GM18499 (cell line): ENCODE data around the gene PSMC3IP.
"Not testable (repeated sequence)": the region's sequence is repeated elsewhere in the genome, so short reads cannot be mapped to it uniquely, and the experiment has no call there.

Experiments used
- ATAC-seq: cut with Tn5 transposase; IDR thresholded peaks from one replicate; pipeline ENCODE4 v1.9.1; 2021; ENCODE audit warnings: moderate number of reproducible peaks; ENCODE audit not compliant: insufficient read depth, unreplicated experiment

PSMC3IP gene

DNA sequence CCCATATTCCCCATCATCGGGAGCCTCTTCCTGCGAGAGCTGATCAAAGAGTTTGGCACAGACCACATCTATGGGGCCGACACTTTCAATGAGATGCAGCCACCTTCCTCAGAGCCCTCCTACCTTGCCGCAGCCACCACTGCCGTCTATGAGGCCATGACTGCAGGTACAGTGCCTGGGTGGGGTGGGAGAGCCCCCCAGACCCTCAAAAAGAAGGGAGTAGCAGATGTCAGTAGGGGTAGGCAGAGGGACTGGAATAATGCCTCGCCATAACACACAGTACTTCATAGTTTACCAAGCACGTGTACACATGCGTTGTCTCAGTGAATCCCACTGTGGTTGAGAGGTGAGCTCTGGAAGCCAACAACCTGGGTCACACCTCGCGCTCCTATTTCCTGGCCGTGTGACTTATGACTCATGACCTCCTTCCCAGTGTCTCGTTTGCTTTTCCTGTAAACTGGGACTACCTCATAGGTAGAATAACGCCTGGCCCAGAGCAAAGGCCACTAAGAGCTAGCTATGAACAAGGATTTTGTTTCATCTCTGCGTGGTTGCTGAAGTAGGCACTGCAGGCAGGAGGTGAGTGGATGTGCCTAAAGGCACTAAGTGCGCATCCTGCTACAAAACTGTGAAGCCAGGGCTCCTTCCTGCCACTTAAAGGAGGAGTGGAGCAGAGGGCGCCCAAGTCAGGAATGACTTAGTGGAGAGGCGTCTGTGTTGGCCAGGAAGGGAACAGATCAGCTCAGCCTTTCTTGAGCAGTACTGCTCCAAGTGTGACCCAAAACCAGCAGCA is 36.3 kb downstream of the PSMC3IP start:
- no peak for ATAC-seq

- not testable (repeated sequence) for ATAC-seq
These were observed 37.0 kb downstream of the PSMC3IP start for GRCh38 chr17:42540558-42540957.

- ATAC-seq = no peak
These were observed 39.0 kb downstream of the PSMC3IP start for GRCh38 chr17:42538482-42538881.

DNA sequence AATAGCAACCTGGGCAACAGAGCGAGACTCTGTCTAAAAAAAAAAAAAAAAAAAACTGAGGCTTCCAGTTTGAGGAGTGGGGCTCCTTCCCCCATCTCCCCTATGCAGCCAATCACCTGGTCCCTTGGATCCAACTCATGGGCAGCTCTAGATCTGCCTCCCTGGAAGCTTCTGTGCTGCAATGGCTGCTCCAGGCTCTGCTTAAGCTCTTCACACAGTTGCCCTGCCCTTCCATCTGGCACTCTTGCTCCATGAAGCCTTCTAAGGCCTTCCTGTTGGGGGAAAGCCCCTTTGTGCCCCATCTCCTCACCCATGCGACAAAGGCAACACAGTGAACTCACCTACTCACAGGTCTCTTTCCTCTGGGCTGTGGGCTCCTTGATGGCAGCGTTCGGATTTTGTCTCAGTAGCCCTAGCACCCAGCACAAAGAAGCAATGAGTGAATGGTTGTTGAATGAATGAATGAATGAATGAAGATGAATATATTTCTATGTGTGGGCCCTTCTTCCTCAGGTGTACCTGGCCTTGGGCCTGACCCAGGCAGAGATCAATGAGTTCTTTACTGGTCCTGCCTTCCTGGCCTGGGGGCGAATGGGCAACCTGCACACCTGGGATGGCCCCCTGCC is 39.6 kb downstream of the PSMC3IP start:
- ATAC-seq = no peak

GRCh38 chr17:42537156-42537805 is 40.2 kb downstream of the PSMC3IP start:
- ATAC-seq = no peak

- ATAC-seq = no peak
These were observed 41.0 kb downstream of the PSMC3IP start for GRCh38 chr17:42536372-42537155.

- no peak for ATAC-seq
These were observed 41.5 kb downstream of the PSMC3IP start, which contains the start of gene NAGLU for GRCh38 chr17:42536048-42536371. Gene NAGLU (plus strand): TSS chr17:42536241. CDS start chr17:42536273, 32 bp downstream.

DNA sequence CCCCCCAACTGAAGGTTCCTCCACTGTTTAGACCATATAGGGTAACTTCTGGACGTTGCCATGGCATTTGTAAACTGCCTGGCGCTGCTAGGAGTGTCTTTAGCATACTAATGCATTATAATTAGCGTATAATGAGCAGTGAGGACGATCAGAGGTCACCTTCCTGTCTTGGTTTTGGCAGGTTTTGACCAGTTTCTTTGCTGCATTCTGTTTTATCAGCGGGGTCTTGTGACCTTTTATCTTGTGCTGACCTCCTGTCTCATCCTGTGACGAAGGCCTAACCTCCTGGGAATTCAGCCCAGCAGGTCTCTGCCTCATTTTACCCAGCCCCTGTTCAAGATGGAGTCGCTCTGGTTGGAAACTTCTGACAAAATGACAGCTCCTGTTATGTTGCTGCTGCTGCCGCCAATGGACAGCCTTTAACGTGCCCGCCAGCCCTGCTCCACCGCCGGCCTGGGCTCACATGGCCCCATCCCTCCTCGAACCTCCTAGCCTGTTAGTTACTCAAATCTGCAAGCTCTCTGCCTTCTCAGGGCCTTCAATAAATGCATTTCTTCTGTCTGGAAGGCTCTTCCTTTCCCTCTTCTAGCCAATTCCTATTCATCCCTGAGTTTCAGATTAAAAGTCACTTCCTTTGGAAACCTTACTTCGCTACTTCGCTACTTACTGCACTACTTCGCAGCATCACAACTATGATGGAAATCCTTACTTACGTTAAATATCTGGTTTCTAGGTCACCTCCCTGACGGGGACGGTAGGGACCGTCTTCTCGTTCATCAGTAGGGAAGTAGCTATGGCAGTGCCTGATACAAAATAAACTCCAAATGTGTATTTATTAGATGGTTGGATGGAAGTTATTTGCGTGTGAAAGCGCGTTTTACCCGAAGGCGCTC is 42.1 kb downstream of the PSMC3IP start:
- ATAC-seq = no peak

GRCh38 chr17:42531455-42532354 is 45.8 kb downstream of the PSMC3IP start:
- ATAC-seq = no peak

DNA sequence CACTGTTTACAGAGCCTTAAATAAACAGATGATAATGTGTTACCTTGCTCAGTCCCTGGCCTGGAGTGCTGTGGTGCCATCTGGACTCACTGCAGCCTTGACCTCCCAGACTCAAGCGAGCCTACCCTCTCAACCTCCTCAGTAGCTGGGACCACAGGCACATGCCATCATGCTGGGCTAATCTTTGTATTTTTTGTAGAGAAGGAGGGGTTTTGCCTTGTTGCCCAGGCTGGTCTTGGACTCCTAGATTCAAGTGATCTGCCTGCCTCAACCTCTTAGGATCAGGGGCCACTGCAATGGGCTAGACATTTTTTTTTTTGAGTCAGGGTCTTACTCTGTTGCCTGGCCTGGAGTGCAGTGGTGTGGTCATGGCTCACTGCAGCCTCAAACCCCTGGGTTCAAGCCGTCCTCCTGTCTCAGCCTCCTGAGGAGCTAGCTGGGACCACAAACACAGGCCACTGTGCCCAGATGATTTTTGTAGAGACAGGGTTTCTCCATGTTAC is 46.5 kb downstream of the PSMC3IP start:
- ATAC-seq = no peak

DNA sequence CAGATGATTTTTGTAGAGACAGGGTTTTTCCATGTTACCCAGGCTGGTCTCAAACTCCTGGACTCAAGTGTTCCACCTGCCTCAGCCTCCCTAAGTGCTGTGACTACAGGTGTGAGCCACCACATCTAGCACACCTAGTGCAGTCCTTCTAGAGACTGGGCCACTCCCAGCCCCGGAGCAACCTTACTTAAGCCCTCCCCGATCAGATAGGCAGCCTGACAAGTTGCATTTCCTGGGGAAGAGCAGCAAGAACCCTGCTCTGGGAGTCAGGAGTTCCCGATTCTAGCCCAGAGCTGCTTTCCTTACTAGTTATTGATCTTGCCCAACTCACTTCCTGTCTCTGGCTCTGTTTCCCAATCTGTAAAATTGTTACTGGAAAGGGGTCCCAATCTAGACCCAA is 48.5 kb downstream of the PSMC3IP start:
- ATAC-seq = no peak

DNA sequence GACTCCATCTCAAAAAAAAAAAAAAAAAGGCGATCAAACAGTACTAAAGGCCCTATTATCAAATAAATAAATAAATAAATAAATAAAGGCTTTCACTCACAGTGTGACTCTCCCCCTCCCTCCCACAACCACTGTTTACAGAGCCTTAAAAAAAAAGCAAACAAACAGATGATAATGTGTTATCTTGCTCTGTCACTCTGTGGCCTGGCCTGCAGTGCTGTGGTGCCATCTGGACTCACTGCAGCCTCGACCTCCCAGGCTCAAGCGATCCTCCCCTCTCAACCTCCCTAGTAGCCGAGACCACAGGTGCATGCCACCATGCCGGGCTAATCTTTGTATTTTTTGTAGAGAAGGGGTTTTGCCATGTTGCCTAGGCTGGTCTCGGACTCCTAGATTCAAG is 49.6 kb downstream of the PSMC3IP start:
- ATAC-seq = no peak

GRCh38 chr17:42526031-42526444 is 51.5 kb downstream of the PSMC3IP start:
- ATAC-seq = no peak

- no peak for ATAC-seq
These were observed 52.3 kb downstream of the PSMC3IP start for GRCh38 chr17:42525221-42525620.

DNA sequence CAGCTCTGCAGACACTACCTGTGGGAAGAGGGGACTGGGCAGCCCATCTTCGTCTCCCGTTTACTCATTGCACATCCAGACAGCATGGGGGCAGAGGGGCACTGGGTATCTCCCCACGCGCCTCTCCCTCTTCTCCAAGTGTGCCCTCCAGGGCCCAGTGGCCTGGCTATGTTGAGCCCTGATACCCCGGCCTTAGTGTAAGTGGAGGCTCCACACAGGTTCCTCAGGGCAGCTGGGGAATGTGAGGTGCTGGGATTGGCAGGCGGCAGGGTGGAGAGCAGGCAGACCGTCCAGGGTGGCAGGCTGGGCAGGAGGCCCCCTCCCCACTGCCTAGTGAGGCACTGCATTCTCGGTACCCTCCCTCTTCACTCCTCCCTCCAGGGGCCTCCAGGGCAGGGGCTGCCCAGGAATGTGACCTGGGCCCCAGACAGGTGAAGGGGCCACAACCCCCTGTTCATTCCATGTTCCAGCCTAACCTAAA is 54.7 kb downstream of the PSMC3IP start:
- ATAC-seq = no peak
